Embryonic facial prominence (tissue), 1 donor: ENCODE measurements around the gene MINDY4B.

Experiments
- DNase-seq: peaks from one replicate; pipeline ENCODE4 v3.0.0-alpha.2; 2016; ENCODE audit errors: extremely low spot score

MINDY4B gene

DNA sequence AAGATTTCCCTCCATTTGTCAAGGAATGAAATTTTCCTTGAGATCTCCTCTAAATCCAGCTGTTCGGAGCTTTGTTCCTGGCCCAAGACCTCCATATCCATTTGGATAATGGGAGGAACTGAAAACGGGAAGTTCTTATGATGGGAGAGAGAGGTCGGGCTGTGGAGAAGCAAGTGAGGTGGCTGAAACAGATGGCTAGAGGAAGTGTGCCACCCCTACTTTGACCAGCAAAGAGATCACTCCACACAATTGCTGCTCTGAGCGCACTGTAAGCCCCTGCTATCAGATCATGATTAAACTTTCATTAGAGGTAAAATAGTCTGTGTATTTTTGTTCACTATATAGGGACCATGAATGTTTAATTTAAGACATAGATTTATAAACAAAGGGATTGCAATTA lies at the start of gene MINDY4B:
Gene MINDY4B (minus strand): TSS at position 101 of the 400 bp plus-strand sequence. CDS start 0 bp downstream, at position 101.
- DNase-seq, result no peak

DNA sequence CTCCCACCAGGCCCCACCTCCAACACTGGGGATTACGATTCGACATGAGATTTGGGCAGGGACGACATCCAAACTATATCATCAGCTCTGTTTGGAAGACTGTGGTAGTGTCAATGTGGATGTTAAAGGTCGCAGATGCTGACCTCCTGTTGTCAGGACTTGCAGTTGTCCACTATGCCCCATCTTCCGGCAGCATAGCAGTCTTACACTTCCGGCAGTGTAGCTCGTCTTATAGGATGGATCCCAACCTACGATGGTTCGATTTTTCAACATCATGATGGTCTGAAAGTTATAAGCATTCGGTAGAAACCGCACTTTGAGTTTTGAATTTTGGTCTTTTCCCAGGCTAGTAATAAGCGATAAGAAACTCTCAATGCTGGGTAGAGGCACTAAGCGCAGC lies 46.7 kb upstream of the MINDY4B start:
- no peak for DNase-seq

DNA sequence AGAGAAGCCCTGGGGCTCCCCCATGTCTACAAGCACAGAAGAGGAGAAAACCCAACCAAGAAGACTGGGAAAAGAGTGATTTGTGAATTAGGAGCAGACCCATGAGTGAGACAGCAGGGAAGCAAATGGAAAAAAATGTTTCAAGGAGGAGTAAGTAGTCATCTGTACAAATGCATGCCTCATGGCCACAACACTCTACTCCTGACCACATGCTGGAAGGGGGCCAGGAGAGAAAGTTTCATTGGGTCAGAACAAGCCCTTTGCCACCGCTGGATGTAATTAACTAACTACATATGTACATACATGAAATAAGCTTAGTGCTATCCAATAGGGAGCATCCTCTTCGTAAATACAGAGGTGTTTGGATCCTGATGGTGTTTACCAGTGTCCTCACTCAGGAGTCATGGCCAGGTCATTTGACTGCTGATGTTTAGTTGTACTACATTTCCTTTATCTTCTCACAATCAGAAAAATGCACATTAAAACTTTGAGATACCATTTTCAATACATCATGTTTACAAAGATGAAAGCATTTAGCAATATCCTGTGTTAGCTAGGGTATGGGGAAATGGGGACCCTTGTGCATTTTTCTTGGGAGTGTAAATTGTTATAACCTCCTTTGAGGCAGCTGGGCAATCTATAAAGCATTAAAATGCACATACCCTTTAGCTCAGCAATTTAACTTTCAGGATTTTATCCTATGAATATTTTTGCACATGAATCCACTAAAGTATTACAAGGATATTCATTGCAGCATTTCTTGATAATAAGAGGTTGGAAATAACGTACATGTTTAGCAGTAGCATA lies 40.2 kb upstream of the MINDY4B start:
- DNase-seq, result no peak

DNA sequence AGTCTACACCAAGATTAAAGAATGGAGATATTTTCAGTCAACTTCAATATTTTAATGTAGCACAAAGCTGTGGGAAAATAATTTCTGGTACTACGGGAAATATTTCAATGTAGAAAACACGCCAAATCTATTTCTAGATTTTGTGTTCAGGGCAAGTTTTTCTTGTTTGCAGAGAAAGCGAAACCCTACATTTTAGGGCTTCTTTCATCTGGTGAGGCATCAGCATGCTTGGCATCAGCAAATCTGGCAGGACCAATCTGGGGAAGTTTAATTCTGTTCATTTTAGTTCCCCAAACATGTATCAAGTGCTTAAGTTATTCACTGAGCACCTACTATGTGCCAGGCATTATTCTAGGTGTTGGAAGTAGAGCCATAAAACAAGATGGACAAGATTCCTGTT lies 37.0 kb upstream of the MINDY4B start:
- DNase-seq, result no peak

DNA sequence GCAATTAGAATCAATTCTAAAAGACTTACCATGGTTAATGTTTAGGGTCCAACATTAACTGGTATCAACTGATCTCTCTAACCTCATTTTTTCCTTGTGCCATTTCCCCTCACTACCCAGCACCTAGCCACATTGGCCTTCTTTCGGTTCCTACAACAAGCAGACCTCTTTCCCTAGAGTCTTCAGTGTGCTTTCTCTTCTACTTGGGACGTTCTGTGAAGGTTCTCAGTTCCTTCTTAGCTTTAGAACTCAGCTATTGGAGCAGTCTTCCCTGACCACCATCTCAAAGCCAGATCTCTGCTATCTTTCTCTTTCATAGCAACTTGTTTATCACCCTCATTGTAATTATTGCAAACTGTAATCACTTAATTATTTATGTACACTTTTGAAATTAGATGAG lies 31.5 kb upstream of the MINDY4B start:
- no peak for DNase-seq

DNA sequence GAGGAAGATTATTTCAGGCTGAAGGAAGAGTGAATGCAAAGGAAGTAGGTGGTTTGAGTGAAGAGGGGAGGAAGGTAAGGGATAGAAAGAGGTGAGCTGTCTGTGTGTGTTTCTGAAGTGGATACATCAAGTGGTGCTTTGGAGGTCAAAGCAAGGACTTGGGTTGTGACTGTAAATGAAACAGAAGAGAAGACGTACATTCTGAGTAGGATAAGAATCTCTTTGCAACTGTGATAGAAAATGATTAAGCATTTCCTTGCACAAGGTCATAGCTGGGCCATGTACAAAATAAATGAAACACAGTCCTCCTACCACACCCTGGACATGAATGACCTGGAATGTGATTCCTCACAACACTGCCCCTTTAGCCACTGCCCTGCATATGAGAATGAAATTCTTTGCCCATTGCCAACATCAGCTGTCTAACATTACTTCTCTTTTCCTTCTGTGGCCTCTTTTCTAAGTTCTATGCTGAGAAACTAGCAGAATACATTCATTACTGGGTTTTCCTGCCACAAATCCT lies 28.3 kb upstream of the MINDY4B start:
- DNase-seq, result no peak

DNA sequence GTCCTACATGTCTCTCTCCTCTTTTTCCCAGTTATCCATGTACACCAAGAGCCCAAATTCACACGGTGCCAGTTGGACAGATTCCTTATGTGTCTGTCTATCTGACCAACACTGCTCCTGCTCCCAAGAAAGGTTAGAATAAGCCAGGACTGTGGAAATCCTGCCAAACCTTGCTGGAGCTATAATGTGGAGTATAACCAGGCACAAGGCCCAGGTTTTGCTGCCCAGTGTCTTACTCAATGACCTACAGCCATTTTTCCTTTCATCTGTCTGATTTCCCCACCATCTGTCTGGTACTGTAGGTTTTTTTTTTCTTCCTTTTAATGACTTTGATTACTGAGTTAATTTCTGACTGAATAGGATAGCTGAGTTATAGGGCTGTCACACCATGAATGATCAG lies 26.5 kb upstream of the MINDY4B start:
- DNase-seq, result no peak

DNA sequence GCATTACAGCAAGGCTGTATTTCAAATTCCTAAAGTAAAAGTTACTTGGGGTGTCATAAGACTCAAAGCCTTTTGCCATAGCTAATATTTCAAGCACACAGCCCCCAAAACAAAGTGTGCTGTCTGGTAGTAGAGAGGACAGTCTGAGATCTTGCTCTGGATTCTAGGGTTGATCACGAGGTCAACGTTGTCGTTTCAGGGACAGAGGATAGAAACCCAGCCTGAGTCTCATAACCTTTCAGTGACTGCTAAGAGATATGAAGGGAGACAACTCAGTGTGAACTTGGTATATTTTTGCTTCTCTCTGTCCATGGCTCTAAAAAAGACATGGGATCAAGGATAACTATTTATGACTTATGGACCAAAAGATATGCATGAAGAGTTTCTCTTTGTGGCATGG lies 25.6 kb upstream of the MINDY4B start:
- DNase-seq, result no peak

DNA sequence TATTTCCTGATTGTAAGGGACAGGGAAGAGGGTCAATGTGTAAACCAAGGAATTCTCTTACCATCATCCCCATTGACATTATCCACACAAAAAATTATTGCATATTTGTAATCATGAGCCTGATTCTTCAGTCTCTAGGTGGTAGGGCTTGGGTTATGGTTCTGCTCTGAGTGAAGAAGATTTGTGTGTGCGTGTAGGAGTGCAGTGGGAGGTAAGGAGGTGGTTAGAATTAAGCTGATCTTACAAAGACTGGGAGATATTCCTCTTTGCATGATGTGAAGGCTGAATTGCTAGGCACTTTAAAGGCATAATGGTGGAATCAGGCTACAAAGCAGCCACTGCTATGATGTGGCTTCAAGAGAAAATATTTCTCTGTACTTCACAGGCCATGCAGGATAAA lies 23.0 kb upstream of the MINDY4B start:
- no peak for DNase-seq

DNA sequence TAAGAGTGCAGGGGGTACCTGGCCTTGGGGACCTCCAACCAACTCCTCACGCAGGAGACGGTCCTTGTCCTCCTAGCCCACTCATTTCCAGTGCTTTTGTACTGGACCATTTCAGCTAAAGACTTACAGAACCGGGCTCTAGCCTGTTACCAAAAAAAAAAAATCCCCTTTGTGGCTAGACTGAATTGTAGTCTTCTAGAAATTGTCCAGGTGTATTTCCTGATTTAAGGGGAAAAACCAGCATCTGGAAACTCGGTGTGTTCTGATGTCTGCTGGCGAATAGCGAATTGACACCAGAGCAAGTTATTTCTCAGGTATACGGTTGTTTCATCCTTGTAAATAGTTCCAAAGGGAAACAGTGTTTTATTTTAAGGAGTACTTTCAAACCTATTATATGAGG lies 21.1 kb upstream of the MINDY4B start:
- DNase-seq, result no peak

DNA sequence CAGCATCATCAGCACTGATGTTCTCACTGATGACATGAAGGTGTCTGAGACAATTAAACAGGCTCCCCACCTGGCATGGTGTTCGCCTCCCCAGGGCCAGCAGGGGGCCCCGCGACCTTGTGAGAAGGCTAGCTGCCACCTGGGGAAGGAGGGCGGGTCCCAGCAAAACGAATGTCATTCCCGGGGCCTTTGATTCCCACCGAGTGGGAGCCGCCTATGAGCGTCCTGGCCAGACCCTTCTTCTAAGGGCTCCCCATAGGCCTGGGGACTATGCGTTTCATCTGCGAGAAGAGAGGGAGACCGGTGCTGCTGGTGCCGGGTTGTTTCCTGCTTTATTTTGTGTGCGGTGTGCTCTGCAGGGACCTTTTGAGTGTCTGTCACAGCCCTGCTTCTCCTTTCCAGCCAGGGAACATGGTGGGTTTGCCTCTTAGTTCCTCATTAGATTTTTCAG lies 20.5 kb upstream of the MINDY4B start:
- no peak for DNase-seq

DNA sequence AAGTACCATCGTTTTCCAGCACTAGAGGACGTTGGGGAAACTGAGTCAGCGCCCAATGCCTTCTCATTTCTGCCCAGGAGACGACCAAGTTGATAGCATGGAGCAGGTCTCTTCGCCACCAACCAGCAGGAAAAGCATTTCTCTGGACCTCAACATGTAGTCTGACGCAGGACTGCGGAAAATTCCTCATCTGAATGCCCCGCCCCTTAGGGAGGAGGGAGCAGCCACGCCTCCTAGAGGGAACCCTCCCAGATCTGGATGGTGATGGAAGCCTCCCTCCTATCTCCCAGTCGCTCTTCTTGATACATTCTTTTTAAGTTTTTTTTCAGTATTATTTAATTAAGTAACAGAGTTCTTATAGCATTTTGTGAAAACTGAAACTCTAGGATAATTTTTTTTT lies 17.4 kb upstream of the MINDY4B start:
- no peak for DNase-seq

DNA sequence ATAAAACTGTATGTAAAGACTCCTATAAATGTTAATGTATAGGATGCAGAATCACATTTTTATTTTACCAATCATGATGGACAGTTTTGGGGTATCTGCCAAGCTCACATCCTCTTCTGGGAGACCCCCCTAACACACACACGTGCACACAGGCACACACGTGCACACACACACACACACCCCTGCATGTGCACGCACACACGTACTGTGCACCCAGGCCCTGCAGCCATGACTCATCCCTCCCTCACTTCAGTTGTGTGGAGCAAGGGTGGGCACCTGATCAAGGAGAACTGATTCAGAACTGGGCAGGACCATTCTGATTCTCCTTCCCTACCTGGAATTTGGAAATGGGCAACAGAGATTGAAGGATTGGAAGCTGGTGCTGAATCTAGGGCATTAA lies 16.0 kb upstream of the MINDY4B start:
- no peak for DNase-seq

DNA sequence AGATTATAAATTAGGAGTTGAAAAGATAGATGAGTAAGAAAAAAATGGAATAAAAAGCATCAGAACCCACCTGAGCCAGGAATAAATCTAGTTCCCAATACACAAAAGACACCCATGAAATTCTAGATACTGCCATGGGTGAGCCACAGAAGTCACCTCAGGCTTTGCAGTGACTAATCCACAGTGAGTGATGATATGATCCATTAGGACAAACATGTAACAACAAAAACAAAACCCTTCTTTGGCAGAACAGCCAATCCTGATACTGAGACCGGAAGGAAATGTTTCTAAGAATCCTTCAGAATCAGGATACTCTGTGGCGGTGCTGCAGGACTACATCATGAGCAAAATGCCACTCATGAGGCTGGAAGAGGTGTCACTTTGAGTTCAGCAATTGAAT lies 15.0 kb upstream of the MINDY4B start:
- DNase-seq, result no peak

DNA sequence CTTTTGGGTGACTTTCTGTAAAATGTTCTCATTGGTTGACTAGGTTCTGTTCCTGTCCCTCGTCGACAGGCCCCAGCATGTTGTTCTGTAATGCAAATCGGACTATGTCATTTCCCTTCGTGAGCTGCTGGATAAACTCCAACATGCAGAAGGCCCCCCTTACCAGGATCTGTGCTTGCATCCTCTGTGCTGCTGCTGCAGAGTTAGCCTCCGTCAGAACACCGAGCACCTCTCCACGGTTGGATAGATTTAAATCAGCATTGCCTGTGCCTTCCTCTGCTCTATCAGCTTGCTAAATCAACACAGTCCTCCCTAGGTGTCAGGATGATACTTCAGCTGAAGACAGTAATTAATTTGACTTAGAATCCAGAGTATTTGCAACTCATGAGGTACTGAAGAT lies 12.7 kb upstream of the MINDY4B start:
- no peak for DNase-seq

DNA sequence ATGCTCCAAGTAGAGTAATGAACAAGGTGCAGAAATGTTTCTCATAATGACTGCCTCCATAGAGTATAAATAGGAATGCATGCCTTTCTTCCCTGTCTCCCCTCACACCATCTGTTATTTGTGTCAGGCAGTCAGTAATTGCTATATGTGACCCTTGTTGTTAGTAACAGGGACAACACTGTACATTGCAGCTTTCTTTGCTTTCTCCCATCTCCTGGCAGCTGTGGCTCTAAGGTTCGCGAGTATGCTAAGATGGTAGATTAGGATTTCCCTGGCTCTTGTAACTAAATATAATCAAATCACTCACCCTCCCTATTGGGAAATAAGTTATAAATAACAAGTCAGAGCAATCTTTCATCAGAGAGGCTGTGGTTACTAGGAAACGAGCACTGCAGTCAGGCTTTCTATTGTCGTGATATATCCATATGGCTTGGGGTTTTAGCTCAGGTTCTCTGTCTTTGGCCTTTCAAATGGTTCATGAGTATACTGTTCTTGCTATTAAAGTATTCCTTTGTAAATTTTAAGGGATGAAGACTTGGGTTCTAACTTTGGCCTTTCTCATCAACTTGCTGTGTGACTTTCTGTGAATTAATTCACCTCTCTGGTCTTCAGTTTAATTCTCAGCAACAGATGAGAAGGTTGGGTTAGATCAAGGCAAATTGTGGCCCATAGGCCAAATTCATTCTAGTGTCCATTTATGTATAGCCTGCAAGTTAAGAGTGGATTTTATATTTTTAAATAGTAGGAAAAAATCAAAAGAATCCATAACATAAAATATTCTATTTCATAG lies 8.1 kb upstream of the MINDY4B start:
- peak; percentile 17 for DNase-seq

DNA sequence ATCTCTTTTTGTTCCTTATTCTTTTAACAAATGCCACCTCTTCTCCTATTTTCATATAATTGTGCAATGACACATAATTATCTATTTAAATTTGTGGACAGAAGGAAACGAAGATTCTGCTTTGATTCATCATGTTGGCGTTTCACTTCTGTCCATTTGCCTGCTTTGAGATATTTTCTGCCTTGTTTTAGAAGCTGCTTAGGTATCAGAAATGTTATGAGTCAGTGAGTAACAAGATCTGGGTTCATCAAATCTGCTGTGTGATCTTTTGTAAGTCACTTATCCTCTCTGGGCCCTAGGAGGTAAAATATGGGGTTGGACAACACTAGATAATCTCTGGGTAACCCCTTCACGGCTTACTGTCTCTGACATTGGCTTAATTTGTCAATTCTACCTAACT lies 7.3 kb upstream of the MINDY4B start:
- no peak for DNase-seq

DNA sequence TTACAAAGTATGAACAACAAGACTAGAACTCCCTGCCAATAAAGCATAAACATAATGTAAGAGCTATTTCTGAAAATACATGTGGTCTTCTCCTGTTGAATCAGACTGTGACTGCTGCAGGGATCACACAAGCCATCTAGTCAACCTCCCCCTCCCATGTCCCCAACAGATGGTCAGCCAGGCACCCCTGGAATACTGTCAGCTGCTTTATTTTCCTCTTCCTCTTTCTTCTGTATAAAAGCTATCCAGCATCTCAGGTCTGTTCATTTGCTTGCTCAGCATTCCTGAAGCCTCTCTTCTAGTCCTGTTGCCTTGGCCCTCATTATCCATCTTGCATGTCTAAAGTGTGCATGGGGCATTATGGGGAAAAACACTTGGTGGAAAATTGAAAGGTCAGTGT lies 6.5 kb upstream of the MINDY4B start:
- DNase-seq, result no peak

DNA sequence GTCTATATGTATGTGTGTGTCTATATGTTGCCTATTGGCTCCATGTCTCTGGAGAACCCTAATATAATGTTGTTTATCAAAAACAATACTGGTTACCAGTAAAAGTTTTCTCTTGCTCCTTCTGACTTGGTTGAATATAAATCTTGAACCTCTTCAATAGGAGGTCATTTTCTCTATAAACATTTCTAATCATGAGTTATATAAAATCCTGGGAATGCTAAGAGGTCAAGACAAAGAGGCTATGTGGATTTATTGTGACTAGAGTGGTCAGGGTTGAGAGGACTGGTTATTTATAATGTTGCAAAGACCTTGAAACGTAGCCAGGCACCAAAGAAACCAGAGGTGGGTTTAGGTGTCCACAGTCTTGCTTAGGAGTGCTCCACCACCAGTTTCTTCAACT lies 1.2 kb upstream of the MINDY4B start:
- no peak for DNase-seq

DNA sequence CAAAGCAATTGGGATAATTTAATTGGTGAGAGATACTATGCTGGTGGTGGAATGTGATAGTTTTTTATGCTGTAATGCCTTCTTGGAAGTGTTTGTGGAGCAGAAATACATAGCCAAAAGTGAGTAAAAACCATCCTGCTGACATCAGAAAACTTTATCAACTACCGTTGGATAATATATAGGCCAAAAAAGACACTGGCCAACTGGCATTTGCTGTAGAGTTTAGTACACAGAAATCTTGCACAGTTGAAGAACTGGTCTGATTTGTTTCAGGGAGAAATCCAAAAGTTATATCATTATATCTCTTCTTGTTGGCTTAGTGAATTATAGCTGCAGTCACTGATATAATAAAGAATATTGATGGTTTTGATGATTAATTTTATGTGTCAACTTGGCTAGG lies 507 bp upstream of the MINDY4B start:
- no peak for DNase-seq

DNA sequence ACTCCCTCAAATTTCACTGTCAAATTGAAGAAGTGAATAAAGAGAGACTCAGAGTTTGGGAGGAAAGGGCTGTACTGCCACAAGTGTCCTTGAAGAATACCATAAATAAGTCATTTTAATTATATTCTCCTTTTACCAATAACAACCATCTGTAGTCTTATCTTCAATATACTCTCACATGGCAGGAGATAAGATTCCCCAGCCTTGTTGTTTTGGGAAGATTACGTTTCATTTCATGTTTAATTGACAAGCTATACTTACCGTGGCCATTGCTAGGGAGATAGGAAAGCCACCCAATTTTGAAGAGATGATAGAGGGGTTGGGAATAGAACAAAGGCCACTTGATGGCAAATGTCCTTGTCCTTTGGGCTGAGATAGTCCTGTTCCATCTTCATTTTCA lies 2.3 kb downstream of the MINDY4B start:
- DNase-seq, result no peak

DNA sequence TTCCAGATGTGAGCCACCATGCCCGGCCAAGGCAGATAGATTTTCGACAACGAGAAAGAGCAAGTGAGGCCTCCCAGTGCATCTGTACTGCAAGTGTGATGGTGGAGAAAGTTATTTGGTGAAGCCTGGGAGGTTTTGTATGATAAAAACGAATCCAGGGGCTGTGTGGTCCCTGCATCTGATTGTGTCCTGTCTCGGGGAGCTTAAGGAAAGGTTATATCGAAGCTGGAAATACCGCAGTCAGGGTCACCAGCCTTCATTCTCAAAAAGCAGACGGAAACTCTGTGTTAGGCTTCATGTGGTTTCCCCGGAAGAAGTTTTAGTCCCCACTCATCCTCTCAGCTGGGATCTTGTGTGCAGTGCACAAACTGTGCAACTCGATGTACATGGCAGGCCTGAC lies 3.4 kb downstream of the MINDY4B start:
- no peak for DNase-seq

DNA sequence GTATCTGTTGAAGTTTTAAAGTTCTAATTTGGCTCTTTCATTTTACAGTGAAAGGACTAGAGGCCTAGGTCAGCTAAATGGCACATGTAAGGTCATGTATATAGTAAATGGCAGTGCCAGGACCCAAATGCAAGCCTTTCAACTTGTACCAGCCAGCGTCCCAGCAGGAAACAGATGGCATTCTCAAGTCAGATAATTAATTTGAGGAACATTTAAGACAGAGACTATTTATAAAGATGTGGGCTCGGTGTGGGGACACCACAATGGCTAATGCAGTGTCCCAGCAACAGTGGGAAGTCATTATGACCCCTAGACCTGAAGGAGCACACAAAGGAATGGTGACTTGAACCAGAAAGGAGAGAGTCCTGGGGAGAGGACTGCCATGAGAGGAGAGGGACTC lies 6.1 kb downstream of the MINDY4B start:
- DNase-seq, result no peak
